Purkinje cell (primary cell): ENCODE data around the gene PLTP. TPM values are rescaled to one million over a fixed set of nuclear protein-coding genes. Genes with fewer than 3 reads are reported as not detected.

Source experiments
- polyA plus RNA-seq: library from polyadenylated mRNA; unstranded; fragments of >200 nt; fragmentation: Nextera tagmentation; gene quantifications from 2 replicates; pipeline ENCODE4 v1.2.1, GENCODE V29; 2014

Gene PLTP, protein sequence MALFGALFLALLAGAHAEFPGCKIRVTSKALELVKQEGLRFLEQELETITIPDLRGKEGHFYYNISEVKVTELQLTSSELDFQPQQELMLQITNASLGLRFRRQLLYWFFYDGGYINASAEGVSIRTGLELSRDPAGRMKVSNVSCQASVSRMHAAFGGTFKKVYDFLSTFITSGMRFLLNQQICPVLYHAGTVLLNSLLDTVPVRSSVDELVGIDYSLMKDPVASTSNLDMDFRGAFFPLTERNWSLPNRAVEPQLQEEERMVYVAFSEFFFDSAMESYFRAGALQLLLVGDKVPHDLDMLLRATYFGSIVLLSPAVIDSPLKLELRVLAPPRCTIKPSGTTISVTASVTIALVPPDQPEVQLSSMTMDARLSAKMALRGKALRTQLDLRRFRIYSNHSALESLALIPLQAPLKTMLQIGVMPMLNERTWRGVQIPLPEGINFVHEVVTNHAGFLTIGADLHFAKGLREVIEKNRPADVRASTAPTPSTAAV
- 22.6 and 37.3 TPM in 2 replicates for polyA plus RNA-seq

DNA sequence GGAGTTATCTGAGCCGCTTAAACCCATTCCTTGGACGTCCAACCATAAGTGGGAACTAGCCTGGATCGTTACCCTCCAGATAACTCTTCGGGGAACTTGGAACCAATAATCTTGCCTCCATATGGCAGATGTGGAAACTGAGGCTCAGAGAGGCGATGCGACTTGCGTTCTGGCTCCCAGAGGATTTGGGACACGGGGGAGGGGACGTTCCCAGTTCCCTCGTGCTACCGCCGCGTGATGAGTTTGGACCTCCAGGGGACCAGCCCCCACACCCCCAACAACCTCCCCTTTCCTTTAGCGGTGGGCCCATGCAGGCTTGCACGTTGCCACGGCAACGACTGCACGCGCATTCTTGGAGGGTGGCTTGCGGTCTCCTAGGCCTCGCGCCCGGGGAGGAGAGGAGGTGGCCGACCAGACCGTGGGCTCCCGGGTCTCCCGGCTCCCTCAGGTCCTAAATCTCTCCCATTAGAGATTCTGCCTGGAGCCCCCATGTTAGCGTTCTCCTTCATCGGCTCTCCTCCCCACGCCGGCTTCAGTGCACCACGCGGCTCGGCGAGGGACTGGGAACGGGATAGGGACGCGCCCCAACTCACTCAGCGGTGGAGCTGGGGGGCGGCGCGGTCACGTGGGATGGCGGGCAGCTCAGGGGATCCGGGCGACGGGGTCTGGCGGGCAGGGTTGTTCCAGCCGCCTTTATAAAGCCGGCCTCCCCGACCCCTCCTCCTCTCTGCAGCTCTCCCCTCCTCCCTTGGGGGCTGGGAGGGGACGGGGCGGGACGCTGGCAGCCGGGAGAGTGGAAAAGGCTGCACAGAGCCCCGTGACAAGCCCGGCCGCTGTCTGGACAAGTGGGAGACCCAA, at the start of gene PLTP:
Gene PLTP (minus strand): TSS at position 670 of the 858 bp plus-strand sequence. CDS start 703 bp downstream, outside the sequence.

DNA sequence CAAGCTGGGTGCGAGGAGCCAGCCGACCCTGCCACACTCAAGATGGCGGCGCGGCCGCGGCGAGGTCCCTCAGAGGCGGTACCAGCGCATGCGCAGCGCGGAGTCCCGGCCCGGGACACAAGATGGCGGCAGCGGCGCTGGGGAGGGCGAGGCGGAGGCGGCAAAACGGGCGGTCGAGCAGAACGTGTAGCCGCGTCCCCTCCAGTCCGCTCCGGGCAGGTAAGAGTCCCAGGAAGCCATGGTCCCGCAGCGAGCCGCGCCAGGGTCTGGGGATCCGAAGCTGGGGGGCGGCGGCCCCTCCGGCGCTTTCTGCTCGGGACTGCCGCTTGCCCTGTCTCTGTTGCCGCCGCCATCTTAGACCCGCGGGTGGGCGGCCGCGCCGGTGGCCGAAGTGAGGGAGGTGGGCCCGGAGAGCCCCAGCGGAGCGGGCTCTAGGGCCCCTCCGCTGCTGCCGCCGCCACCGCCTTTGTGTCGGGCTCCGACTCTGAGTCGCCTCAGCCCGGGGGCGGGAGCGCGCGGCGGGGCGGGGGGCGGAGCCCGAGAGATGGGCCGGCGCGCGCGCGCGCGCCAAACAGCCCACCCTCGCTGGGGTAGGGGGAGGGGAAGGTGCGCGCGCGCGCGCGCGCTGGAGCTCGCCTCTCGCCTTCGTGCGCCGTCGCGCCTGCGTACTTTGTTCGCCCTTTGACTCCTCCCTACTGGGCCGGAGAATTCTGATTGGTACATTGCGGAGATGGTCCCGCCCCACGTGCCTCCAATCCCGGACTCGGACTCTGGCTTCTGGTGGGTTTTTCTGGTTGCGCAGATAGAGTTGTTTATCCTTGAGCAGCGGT, 22.8 kb upstream of the PLTP start, which contains the start of gene PCIF1:
Gene PCIF1 (plus strand): TSS at position 98 of the 830 bp plus-strand sequence. CDS start 4,317 bp downstream, outside the sequence.

DNA sequence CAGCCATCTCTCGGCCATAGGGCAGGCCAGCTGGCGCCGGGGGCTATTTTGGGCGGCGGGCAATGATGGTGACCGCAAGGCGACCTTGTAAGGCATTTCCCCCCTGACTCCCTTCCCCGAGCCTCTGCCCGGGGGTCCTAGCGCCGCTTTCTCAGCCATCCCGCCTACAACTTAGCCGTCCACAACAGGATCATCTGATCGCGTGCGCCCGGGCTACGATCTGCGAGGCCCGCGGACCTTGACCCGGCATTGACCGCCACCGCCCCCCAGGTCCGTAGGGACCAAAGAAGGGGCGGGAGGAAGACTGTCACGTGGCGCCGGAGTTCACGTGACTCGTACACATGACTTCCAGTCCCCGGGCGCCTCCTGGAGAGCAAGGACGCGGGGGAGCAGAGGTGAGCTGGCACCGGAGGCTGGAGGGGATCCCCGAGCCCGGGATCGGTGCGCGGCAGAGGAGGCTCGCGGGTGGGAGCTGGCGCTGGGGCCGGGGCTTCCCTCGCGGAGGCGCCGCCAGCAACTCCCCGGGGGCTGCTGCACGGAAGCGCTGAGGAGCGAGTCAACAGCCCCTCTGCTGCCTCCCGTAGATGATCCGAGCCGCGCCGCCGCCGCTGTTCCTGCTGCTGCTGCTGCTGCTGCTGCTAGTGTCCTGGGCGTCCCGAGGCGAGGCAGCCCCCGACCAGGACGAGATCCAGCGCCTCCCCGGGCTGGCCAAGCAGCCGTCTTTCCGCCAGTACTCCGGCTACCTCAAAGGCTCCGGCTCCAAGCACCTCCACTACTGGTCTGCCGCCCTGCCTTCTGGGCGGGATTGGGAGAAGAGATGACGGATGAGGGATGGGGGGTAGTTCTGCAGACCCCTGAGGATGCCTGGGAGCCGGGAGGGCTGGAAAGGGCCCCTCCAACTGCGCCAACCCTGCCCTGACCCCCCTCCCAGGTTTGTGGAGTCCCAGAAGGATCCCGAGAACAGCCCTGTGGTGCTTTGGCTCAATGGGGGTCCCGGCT, 20.7 kb downstream of the PLTP start, which contains the start of the genes CTSA and NEURL2:
Gene CTSA (plus strand): TSS at position 351 of the 999 bp plus-strand sequence. CDS start 234 bp downstream, at position 585.
Gene NEURL2 (minus strand): TSS at position 224 of the 999 bp plus-strand sequence. CDS start 217 bp downstream, at position 7.

DNA sequence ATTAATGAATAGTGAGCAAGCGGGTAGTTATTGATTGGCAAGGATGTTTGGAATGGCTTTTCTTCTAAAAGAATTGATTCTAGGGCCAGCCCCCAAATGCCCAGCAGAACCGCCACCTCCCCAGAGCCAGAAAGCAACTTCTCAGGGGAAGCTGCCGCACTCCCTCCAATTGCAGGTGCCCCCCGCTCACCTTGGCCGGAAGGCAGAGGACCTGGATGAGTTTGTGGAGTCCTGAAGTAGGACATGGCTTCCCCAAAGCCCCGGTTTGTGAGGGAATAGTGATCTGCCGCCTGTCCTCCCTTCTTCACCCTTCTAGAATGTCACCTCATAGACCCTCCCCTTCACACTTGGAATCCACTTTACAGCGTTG, 24.6 kb downstream of the PLTP start, which contains the start of gene SPATA25:
Gene SPATA25 (minus strand): TSS at position 277 of the 370 bp plus-strand sequence. CDS start 32 bp downstream, at position 245.

DNA sequence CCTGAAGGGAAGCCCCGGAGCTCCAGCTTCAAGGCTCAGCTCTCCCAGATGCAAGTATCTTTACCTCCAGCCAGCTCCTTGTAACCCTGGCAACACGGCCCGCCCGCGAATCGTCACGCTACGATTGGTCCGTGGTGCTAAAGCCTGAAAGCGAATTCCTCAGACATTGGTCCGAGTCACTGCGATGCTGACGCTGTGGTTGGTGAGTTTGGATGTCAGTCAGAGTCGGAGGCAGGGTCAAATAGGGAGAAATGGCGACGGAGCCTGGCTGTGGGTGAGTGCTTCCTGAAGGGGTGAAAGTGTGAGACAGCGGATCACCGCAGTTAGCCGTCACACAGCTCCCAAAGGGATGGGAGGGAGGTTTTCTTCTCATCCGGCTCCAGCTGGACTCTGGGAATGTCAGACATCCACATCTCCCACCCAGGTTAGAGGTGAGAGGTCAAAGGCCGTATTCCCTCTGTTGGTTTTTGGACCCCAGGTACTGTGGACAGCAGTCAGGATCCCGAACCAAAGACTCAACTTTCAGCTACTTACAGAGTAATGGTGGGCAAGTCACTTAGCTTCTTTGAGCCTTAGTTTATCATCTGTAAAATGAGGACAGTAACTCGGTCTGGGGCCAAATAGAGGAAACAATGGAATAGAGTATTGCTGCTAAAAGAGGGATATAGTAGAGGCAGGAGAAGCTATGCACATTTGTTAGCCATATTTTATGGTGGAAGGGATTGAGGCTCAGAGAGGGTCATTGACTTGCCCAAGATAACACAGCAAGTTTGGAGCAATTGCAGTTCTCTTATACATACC, 30.8 kb downstream of the PLTP start, which contains the start of gene ZSWIM1:
Gene ZSWIM1 (plus strand): TSS at position 240 of the 801 bp plus-strand sequence. CDS start 1,366 bp downstream, outside the sequence.

DNA sequence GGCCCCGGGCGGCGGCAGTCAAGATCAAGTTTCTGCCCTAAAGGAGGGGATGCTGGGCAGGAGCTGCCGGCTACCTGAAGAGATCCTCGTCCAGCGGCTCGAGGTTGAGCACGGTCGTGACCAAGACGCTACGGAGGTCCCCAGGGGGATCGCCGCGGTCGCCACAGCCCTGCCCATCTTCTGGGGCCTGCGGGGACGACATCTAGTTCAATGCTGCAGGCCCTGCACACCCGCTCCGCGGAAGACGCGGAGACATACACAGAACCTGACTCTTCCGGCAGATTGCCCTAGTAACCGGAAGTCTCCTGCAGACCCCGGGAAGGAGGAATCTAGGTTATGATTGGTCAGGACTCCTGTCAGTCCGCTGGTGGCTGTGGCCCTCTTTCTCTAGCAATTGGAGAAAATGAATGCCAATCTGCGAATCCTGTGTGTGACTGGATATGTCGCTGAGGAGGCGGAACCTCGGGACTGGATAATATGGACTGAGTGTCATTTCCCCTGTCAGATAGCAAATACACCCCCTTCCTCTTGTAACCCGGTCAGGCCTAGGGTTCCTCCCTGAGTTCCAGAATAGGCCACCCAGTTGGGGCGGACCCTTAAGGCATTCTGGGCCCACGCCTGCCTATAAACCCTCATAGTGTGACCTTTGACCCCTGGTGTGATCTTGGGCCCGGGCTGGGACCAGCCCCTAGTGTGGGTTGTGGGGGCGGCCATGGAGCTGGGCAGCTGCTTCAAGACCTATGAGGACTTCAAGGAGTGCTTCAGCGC, 54.7 kb downstream of the PLTP start, which contains the start of the genes ACOT8 and ZSWIM3:
Gene ACOT8 (minus strand): TSS at position 279 of the 768 bp plus-strand sequence. CDS start 77 bp downstream, at position 202.
Gene ZSWIM3 (plus strand): TSS at position 501 of the 768 bp plus-strand sequence. CDS start 212 bp downstream, at position 713.

Other genes starting within 250 kb of the PLTP start
- gene WFDC11, start 241.9 kb downstream of the PLTP start, polyA plus RNA-seq = not detected in 2 replicates
- not detected in 2 replicates for gene WFDC13, start 210.1 kb downstream of the PLTP start, polyA plus RNA-seq
- not detected in 2 replicates for gene WFDC10B, start 207.1 kb downstream of the PLTP start, polyA plus RNA-seq
- gene SPINT4, start 189.8 kb downstream of the PLTP start, polyA plus RNA-seq = not detected in 2 replicates
- gene WFDC3, start 120.3 kb downstream of the PLTP start, polyA plus RNA-seq = 3.9 and 7.5 TPM in 2 replicates
- gene DNTTIP1, start 120.2 kb downstream of the PLTP start, polyA plus RNA-seq = 13.8 and 27.6 TPM in 2 replicates
- not detected in 2 replicates for gene UBE2C, start 99.5 kb downstream of the PLTP start, polyA plus RNA-seq
- gene TNNC2, start 84.8 kb downstream of the PLTP start, polyA plus RNA-seq = 3.8 TPM in 1 of 2 replicates, not detected in the other
- gene SNX21, start 78.4 kb downstream of the PLTP start, polyA plus RNA-seq = 2.8 and 3.2 TPM in 2 replicates
- 22.9 and 23.8 TPM in 2 replicates for gene ACOT8, start 54.8 kb downstream of the PLTP start, polyA plus RNA-seq
- 0.11 and 0.56 TPM in 2 replicates for gene ZSWIM3, start 54.5 kb downstream of the PLTP start, polyA plus RNA-seq
- 1.1 and 2.1 TPM in 2 replicates for gene ZSWIM1, start 30.9 kb downstream of the PLTP start, polyA plus RNA-seq
- gene SPATA25, start 24.5 kb downstream of the PLTP start, polyA plus RNA-seq = not detected in 2 replicates
- 0.50 TPM in 1 of 2 replicates, not detected in the other for gene NEURL2, start 20.9 kb downstream of the PLTP start, polyA plus RNA-seq
- gene CTSA, start 20.8 kb downstream of the PLTP start, polyA plus RNA-seq = 44.1 and 45.1 TPM in 2 replicates
- 5.7 and 8.0 TPM in 2 replicates for gene PCIF1, start 22.5 kb upstream of the PLTP start, polyA plus RNA-seq
- 1.6 and 2.7 TPM in 2 replicates for gene ZNF335, start 60.0 kb upstream of the PLTP start, polyA plus RNA-seq
- gene MMP9, start 96.8 kb upstream of the PLTP start, polyA plus RNA-seq = not detected in 2 replicates
- 332 and 498 TPM in 2 replicates for gene SLC12A5, start 117.1 kb upstream of the PLTP start, polyA plus RNA-seq
- gene NCOA5, start 177.8 kb upstream of the PLTP start, polyA plus RNA-seq = 2.1 and 2.8 TPM in 2 replicates
- gene CD40, start 206.2 kb upstream of the PLTP start, polyA plus RNA-seq = 0.47 and 1.5 TPM in 2 replicates